SU-DHL-6 (cell line): Measurements from ENCODE around the gene HINFP.

Experiments
- EZH2phosphoT487 ChIP-seq: fragments of 200-600 bp; sonication (generic), shearing (Covaris generic); conservative IDR thresholded peaks from 2 replicates; pipeline ENCODE4 v1.6.1; 2018; ENCODE audit warnings: mild to moderate bottlenecking, antibody characterized with exemption, low read length, moderate library complexity, mixed read lengths
- TF ChIP-seq, protein P1 (sequence below): fragments of 200-600 bp; sonication (generic); IDR thresholded peaks from one replicate; pipeline ENCODE4 v1.5.1; 2017; ENCODE audit warnings: antibody characterized with exemption, mild to moderate bottlenecking, low read length, moderate library complexity; ENCODE audit not compliant: insufficient read depth, poor library complexity, severe bottlenecking

DNA sequence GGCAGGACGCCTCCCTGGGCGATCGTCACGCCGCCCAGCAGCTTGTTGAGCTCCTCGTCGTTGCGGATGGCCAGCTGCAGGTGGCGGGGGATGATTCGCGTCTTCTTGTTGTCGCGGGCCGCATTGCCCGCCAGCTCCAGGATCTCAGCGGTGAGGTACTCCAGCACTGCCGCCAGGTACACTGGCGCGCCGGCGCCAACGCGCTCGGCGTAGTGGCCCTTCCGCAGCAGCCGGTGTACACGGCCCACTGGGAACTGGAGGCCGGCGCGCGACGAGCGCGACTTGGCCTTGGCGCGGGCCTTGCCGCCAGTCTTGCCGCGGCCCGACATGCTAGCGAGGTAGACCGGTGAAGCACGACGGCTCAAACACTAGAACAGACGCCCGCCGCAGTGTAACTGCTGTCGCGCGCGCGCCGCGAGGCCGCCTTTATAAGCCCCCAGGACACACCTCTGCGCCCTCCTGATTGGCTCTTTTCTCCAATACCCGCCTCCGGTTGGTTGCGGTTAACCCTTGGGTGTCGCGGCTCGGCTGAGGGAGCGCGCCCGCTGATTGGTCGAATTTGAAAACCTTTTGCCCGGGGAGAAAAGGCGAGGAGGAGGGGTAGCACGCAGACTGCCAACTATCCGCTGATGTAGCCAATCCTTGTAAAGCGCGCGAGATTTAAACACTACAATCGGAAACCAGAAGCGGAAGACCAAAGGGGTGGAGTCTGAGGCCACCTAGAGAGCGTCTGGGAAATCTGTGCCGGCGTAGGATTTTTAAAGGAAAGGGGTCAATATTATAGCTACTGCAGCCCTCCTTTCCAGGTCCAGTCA is 26.1 kb upstream of the HINFP start:
- TF ChIP-seq, protein P1, sequence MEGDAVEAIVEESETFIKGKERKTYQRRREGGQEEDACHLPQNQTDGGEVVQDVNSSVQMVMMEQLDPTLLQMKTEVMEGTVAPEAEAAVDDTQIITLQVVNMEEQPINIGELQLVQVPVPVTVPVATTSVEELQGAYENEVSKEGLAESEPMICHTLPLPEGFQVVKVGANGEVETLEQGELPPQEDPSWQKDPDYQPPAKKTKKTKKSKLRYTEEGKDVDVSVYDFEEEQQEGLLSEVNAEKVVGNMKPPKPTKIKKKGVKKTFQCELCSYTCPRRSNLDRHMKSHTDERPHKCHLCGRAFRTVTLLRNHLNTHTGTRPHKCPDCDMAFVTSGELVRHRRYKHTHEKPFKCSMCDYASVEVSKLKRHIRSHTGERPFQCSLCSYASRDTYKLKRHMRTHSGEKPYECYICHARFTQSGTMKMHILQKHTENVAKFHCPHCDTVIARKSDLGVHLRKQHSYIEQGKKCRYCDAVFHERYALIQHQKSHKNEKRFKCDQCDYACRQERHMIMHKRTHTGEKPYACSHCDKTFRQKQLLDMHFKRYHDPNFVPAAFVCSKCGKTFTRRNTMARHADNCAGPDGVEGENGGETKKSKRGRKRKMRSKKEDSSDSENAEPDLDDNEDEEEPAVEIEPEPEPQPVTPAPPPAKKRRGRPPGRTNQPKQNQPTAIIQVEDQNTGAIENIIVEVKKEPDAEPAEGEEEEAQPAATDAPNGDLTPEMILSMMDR, result no peak
- TF ChIP-seq EZH2phosphoT487, result no peak
